ENCODE results near the gene ADRB1.

Gene ADRB1

DNA sequence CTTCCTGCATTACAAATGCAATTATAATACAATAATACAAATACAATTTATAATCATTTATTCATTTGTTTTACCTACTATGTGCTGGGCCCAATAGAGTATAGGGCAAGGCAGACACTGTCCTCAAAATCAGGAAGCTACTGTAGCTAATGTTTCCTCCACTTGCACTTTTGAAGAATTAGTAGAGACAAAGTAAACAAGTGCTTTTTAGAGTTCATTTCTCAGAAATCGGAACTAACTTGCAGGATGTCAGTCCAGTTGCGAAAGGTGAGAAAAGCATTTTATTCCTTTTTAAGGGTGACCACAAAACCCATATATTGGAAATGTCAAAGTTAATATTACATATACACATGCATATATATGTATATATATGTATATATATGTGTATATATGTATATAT is 14.2 kb downstream of the ADRB1 start:
- DNase-seq (ENCODE audit: low spot score): no peak

DNA sequence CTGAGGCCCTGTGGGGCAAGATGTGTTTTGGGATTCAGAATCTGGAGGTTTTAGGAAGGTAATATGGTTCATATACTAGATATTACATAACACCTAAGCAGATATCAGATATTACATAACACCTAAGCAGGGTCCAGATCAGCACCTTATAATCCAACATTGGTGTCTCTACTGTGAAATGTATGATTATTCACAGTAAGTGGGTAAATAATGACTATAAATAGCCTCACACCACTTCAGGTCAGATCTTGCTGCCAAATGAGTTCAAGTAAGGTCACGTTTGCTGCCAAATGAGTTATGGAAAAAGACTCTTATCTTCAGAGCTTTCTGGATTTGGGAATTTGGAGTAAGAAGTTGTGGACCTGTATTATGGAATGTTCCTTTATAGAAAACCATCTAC is 14.6 kb downstream of the ADRB1 start:
- no peak for DNase-seq (ENCODE audit: low spot score)

DNA sequence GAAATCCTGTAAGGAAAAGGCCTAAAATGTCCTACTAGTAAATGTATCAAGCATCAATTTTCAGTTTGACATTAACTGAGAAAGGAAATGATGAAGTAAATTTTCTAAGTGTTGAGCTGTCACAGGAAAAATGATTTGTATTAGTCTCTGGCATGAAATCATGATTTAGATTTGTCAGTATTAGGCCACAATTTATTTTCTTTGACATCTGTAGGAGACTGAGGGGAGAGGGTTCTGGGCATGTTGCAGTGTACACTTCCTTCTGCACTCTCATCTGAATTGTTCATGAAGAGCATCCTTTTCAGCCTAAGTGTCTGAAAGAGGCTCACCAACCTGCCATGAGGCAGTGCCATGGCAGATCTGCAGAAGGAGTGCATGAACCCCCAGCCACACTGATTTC is 15.9 kb downstream of the ADRB1 start:
- DNase-seq (ENCODE audit: low spot score): no peak

DNA sequence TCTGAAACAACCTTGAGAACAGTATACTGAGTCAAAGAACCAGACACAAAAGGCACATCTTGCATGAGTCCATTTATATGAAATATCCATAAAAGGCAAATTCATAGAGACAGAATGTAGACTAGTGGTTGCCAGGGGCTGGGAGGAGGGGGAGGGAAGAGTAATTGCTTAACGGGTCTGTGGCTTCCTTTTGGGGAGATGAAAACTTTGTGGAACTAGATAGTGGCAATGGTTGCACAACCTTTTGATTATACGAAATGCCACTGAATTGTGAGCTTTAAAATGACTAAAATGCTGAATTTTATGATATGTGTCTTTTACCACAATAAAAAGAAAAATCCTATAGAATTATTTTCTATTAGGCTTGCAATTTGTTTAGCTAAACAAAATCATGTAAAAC is 16.8 kb downstream of the ADRB1 start:
- no peak for DNase-seq (ENCODE audit: low spot score)

DNA sequence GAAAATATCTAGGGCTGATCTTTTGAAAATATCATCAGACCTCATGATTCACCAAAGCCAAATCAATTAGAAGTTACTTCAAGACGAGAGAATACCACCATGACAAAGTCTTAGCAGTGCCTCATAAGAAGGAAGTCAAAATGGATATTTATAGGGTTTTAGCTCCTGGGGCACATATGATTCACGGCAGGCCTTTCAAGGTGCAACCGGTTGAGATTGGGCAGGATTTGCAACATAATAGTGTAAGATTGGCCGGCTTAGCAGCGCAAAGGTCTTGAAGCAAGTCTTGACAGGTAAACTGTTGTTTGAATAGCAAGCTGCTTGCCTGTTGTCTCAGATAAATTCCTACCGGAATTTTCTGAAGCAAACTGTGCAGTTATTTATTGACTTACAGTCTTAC is 17.5 kb downstream of the ADRB1 start:
- DNase-seq (ENCODE audit: low spot score): no peak

DNA sequence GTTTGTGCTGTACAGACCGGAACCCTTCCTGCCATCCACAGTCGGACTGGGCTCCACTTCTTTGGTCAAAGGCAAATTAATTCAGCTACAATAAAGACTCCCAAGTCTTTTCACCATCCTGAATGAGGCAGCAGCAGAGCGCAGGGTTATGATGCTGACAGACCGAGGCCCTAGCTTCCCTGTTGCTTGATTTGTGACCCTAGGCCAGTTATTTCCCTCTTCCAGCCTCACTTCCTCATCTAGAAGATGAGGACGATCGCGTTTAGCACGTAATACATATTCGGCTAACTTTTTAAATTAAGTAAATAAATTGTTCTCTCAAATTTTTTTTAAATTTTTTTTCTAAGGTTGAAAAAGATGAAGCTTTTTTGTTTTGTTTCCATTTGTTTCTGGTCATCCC is 18.1 kb downstream of the ADRB1 start:
- no peak for DNase-seq (ENCODE audit: low spot score)

DNA sequence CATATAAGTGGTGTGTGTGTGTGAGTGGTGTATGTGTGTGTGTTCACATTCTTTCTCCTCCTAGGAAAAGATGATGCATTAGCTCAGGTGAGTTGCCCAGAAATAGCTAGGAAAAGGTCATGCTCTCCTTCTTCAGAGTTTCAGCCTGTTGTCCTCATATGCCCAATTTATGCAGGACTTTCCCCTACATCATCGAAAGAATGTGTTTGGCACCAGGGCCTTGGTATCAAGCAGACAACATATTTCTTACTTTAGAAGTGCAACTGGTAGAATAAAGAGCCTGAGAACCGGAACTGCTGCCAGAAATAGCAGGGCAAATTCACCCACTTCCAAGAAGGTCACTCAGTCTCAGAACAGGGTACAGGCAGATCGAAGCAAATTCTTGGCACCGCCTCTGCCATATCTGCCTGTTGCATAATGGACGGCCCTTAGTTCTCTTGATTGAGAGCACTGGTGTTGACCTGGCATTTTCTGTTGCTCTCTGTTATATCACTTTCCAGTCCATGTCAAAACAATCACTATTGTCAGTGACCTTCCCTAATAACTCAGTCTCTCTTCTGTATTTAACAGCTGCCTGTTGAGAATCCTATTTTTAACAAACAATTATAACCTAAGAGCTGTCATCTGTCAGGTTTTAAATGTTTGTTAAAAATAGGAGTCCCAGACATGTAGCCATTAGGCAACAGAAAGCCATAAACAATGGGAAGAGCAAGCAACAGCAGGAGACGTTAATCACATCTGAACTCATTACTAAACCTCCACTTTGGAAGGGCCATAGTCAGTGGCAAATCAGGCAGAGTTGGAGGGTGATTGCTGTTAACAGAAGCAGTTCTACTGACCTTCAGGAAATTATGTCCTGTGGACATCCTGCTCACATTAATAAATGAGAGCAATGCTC is 20.7 kb downstream of the ADRB1 start:
- DNase-seq (ENCODE audit: low spot score): no peak

DNA sequence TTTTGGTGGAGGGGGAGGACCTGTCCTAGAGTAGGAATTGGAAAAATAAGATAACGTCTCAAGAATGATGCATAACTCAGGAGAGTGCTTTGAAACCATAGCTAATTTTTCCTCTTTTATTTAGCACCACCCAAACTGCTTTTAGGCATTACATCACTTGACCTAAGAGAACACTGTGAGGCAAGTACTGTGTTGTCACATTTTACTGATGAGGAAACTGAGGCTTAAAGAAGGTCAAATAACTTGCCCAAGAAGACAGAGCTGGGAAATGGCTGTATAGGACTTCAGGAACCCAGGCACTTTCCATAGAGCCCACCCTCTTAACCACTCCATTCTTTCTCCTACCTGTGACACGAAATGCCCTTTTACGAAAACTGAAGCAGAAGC is 21.4 kb downstream of the ADRB1 start:
- no peak for DNase-seq (ENCODE audit: low spot score)

DNA sequence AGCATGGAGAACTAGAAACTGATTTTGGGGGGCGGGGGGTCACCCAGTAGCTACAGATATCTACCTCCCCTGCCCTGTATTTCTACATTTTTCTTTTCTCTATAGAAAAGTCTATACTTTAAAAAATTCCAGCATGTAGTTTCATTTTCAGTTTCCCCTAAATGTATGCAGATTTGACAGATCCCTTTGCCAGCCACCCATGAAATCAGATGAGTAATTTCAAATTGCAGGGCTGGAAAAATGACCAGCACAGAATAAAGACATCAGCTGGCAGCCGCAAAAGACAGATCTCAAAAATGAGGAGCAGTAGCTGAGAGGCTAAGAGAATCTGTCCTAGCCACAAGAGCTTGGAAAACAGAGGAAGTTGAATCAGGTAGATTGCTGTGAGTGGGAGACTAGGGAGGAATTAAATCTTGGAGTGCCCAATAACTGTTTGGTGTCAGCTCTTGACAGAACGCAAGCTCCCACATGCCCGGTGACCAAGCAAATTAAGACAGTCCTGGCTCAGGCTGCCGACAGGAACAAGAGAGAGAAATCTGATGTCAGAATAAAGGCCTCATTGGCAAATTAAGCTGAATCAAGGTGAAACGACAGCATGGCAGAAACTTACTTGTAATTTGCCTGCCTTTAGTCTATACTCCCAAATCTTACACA is 24.5 kb downstream of the ADRB1 start:
- DNase-seq (ENCODE audit: low spot score): no peak

DNA sequence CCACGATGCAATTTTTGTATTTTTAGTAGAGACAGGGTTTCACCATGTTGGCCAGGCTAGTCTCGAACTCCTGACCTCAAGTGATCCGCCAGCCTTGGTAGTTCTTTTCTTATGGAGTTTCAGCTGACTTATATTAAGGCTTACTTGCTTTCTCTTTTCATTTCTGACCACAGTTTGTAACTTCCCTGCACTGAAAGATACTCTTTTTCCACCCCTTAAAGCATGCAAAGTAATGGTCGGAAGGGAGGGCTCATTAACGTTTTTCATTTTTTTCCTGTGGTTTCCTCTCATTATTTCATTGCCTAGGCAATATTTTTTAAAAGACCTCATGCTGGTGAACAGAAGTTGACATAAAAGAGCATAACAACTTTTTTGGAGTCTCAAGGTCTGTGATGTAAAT is 27.0 kb downstream of the ADRB1 start:
- no peak for DNase-seq (ENCODE audit: low spot score)

DNA sequence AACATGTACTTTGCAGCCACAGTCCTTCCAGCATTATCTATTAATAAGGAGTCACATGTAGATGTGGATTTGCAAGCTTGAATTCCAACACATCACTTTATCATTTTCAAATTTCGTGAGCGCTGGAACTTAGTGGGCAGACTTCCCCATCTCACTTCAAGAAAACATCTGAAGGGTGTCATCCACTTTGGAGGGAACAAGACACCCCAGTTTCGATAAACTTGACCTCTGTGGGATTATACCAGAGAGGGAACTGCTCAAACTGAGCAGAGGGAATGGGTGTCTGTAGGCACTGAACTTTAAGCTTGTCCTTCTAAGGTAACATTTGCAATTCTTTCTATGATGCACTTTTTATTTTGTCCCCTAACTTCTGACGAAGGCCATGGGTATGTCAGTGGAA is 27.5 kb downstream of the ADRB1 start:
- DNase-seq (ENCODE audit: low spot score): no peak

DNA sequence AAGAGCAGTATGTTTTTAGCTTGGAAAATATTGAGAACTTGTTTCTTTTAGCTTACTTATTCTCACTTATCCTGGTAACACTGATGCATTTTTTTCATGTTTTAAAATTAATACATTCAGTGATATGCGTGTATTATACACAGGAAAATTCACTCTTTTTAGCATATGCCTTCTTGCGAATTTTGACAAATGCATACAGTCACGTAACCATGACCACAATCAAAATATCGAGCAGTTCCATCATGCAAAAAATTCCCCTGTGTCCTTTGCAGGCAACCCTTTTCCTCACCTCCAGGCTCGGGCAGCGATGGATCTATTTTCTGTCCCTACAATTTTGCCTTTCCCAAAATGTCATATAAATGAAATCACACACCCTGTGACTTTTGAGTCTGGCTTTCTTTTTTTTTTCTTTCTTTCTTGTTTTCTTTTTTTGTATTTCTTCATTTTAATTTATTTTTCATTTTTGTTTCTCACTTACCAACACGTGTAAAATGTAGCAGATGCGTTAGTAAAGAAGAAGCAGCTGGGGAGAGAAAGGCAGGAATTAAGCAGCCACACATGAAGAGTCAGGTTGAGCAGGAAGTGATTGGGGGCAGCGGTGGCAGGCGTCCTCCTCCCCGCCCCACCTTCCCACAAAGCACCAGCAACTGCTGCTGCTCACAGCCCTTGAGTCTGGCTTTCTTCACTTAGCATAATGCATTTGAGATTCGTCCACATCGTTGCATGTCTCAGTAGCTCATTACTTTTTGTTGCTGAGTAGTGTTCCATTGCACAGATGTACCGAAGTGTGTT is 29.9 kb downstream of the ADRB1 start:
- no peak for DNase-seq (ENCODE audit: low spot score)

DNA sequence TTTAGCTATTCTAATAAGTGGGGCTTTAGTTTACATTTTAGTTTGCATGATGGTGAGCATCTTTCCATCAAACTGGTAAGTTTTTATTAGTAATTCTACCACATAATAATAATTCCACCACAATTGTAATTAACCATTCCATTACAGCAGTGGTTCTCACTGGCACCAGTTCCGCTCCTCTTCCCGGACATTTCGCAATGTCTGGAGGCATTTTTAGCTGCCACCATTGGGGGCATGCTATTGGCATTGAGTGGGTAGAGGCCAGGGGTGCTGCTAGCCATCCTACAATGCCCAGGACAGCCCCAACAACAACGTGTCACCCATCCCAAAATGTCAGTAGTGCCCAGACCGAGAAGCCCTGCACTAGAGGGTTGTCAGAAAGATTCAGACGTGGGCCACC is 31.4 kb downstream of the ADRB1 start:
- DNase-seq (ENCODE audit: low spot score): no peak

DNA sequence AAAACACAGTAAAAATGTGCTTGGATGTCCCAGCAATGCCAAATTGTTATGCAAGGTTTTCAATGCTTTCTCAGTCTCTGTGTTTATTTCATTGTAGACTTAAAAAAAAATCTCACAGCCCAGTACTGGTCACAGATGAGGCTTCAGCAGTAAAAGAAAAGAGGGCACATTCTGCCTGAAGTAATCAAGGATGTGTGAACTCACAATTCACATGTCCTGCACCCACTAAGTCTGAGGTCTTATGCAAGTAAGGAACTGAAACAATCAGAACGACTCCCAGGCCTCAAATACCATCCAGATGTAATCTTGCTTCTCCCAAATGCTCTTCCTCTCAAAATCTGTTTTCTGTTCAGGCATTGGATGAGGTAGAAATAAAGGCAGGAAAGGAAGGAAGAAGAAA is 33.7 kb downstream of the ADRB1 start:
- DNase-seq (ENCODE audit: low spot score): no peak

DNA sequence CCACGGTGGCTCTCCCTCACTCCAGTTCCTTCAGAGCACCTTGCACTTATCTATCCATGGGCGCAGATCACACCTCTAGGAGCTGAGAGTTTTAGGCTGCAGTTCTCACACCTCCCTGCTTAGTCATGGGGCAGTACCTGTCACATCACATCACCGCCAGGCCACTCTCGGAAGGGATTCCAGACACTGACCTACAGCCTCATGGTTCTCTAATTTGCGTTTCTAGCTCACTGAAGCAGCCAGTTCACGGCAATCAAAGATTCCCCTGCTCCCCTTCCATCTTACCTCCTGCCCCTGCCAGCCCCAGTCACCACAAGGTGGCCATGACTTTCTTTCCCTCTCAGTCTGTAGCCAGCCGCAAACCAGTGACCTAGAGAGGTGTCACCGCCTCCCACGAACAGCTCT is 34.2 kb downstream of the ADRB1 start:
- no peak for DNase-seq (ENCODE audit: low spot score)

DNA sequence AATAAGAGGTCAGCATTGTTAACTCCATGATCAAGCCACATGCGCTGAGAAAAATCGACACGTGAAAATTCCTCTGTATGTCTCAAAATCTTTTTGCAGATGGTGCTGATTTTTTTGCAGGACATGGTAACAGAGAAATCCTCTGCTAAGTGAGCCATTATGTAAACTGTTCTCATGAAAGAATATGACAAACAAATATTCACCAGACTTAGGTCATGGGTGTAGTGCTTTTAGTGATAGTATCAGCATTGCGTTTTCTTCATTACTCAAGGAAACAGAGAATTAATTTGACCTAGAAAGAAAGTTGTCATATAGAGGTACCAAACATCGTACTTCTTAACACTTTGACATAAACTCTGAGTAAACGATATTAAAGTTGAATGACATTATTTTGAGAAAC is 34.7 kb downstream of the ADRB1 start:
- no peak for DNase-seq (ENCODE audit: low spot score)

DNA sequence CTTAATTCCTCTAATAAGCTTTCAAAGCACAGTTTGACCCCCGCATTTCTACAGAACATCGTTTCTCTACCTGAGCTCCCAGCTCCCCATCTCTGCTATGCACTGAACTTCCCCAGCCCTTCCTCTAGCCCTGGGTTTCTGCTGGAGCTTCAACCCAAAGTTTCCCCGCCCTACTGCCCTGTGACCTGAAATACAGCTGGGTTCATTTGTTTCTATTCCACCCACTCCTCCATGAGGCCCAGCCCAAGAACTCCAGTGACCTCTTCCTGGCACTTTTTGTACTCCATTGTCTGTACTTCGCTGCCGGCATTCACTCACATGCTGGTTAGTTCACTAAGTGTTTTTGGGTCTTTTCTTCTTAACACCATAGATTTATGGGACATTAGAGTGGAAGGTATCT is 35.8 kb downstream of the ADRB1 start:
- no peak for DNase-seq (ENCODE audit: low spot score)

DNA sequence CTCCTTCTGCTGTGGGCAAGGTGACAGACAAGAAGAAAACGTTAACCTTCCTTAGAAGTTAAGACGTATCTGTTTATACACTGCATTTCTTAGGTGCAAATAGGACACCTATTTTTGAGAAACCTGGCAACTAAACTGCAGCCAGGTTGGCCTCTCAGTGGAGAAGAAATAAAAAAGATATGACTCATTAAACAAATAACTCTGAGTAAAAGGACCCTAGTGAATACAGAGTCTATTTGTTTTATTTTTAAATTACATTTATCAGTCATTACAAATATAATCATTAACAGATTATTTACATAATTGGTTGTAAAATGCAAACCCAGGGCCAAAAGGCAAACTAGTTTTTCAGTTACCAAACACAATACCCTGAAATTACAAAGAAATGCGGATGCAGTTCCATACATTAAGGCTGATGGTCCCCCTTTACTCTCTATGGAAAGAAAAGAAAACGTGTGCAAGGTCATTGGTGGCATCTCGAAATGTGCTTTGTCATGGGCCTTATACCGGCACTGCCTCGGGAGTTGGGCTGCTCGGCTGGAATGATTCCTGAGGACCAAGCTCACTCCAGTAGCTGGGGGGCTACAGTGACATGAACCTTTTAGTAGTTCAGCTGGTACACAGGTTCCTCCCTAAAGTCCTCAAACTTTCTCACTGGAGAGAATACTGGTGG is 38.4 kb downstream of the ADRB1 start:
- peak; percentile 52 for DNase-seq (ENCODE audit: low spot score)

DNA sequence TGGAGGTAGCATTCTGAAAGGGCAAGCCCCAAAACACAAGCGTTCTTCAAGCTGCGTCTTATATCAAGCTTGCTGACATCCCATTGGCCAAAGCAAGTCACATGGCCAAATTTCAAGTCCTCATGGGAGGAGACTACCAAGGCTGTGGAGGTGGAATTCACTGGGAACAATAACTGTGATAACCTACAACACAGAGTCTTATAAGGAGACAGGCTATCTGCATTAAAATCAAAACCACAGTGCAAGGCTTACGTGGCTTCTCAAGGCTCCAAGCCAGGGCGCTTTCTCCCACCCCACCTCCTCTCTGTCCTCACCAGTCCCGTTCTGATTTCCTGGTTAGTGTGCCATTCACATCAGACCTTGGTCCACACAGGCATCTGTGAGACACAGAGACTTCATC is 39.4 kb downstream of the ADRB1 start:
- peak; percentile 69 for DNase-seq (ENCODE audit: low spot score)

DNA sequence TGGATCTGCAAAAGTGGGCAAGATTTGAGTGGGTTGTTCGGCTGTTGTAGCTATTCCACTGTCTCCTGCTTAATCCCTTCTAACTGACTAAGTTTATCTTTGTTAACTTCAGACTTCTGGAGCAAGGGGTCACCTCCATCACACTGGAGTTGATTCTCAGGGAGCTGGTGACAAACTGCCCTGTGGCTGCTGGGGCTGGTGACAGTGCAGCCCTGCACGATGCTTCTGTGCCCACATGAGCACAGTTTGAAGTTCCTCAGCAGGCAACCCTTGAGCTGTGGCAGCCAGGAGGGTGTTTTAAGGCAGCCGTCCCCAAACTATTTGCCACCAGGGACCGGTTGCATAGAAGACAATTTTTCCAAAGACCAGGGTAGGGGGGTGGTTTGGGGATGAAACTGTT is 40.5 kb downstream of the ADRB1 start:
- no peak for DNase-seq (ENCODE audit: low spot score)

DNA sequence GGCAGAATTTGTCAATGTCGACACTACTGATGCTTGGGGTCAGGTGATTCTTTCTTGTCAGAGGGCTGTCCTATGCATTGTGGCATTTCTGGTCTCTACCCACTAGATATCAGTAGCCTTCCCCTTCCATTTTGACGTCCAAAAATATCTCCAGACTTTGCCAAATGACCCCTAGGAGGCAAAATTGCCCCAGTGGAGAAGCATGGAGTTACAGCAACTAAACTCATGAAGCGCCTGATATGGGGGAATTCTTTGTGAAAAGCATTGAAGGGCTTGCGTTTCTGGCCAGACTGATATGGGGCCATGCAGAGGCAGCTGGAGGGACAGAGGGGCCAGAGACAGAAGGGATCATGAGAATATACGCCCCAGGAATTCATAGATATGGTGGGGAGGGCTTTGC is 43.6 kb downstream of the ADRB1 start:
- no peak for DNase-seq (ENCODE audit: low spot score)

DNA sequence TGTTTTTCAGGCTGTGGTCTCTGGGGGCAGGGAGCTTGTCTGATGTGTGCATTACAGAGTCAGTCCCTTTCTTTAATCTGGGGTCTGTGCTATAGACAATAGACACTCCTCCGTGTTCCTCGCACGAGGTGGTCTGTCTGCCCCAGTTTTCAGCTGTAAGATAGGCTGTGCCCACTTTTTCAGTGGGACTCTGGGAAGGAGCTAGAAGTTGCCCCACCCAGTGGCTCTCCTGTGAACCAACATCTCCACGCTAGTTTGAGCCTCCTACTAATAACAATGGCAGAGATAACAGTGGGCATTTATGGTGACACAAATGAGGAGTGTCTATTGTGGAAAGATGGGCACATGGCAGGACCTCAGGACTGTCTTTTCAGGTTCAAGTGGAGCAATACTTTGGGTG is 44.0 kb downstream of the ADRB1 start:
- no peak for DNase-seq (ENCODE audit: low spot score)
